DND-41 (cell line): Measurements from ENCODE around the gene TRIM15.

Experiments
- EZH2 ChIP-seq: IDR thresholded peaks from 3 replicates; pipeline ENCODE4 v1.6.1; 2012; ENCODE audit warnings: borderline replicate concordance, low read depth, mild to moderate bottlenecking, moderate library complexity, low read length, inconsistent platforms; ENCODE audit not compliant: severe bottlenecking
- TF ChIP-seq, protein P1 (sequence below): IDR thresholded peaks from 2 replicates; pipeline ENCODE4 v1.5.1; 2012; ENCODE audit warnings: borderline replicate concordance, low read length, moderate library complexity, mild to moderate bottlenecking; ENCODE audit not compliant: poor library complexity, severe bottlenecking; ENCODE audit errors: extremely low read depth

DNA sequence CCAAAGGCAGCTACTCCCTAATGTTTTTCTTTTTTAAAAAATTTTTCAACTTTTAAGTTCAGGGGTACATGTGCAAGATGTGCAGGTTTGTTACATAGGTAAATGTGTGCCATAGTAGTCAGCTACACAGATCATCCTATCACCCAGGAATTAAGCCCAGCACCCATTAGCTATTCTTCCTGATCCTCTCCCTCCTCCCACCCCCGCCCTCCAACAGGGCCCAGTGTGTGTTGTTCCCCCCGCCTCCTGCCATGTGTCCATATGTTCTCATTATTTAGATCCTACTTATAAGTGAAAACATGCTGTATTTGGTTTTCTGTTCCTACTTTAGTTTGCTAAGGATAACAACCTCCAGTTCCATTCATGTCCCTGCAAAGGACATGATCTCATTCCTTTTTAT is 12.4 kb downstream of the TRIM15 start:
- TF ChIP-seq, protein P1, sequence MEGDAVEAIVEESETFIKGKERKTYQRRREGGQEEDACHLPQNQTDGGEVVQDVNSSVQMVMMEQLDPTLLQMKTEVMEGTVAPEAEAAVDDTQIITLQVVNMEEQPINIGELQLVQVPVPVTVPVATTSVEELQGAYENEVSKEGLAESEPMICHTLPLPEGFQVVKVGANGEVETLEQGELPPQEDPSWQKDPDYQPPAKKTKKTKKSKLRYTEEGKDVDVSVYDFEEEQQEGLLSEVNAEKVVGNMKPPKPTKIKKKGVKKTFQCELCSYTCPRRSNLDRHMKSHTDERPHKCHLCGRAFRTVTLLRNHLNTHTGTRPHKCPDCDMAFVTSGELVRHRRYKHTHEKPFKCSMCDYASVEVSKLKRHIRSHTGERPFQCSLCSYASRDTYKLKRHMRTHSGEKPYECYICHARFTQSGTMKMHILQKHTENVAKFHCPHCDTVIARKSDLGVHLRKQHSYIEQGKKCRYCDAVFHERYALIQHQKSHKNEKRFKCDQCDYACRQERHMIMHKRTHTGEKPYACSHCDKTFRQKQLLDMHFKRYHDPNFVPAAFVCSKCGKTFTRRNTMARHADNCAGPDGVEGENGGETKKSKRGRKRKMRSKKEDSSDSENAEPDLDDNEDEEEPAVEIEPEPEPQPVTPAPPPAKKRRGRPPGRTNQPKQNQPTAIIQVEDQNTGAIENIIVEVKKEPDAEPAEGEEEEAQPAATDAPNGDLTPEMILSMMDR = no peak
- TF ChIP-seq EZH2 = no peak
